ENCODE measurements around the gene DUSP8.

DNA sequence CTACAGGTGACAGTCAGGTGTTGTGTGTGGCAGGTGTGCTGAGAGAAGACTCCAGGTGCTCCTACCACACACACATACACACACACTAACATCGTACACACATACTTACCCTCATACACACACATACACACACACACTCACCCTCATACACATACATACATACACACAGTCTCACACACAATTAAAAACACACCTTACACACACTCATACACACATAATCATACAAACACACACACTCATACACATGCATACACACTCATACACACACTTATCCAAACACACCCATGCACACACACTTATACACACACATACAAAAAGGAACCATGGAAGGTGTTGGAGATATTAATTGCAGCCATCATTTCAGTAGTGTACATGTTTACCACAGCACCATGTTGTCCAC lies 31.6 kb upstream of the DUSP8 start:
- TF ChIP-seq YY1 (IDR thresholded peaks at IDR 0.05; ENCODE audit: insufficient read depth, insufficient read length) (no peak), ZNF274 (IDR thresholded peaks at IDR 0.05; ENCODE audit: low read depth, low read length) (no peak), SUZ12 (IDR thresholded peaks at IDR 0.05; ENCODE audit: extremely low read depth, insufficient read depth, insufficient read length) (no peak)
